CD1c-positive myeloid dendritic cell (primary cell): ENCODE results near the gene PRSS16.

ENCODE experiments used
- DNase-seq: peaks from one replicate; pipeline ENCODE4 v3.0.0-alpha.2; 2016; ENCODE audit errors: extremely low spot score

PRSS16 gene

DNA sequence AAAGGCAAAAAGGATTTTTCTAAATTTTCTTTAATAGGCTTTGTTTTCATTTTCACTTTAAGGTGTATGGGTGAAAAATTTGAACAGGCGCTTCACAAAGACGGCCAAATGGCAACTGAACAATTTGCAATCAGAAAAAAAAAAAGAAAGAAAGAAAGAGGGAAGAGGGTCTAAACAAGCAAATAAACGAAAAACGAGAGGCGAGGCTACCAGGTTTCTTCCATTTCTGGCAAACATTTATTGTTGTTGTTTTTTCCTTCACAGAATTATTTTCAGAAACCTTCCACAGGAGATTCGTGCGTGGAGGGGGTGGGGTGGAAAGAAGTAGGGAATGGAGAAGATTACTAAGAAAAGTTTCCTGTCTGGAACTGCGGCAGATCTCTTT, 40.2 kb downstream of the PRSS16 start:
- no peak for DNase-seq

DNA sequence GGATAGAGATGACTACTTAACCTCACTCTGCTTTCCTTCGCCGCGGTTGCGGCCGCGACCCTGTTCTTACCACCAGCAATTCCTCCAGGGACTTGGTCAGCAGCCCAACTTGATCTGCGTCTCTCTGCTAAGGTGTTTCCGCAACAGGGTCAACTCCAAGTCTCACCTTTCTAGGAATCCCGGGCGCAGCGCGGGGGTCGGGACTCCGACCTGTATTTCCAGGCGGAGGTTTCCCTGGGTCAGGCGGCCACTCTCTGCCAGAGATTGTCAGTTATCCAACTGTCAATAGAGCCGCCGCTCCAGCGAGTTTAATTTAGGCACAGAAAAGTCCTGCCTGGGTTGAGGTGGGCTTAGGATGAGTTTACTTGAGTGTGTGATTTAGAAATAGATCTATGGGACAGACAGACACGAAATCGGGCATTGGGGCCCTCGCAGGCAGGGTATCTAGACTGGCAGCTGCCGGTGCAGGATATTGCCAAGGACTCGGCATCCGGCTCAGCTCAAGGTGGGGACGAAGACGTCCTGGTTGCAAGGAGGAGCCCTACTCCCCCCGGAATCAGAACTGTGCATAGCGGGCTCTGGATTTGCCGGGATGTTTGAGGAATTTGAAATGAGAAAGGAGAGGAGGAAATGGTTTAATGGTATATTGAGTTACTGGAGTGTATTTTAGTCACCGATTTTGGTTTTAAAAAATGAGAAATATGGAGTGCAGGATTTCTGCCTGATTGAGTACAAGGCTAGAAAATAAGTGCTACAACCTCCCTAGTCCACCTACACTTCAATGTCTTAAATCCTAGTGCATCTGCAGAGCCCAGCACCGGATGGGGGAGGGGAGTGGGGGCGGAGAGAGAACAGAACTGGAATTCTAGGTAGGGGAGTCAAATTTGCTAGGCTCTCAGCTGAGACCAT, 40.9 kb downstream of the PRSS16 start:
- no peak for DNase-seq

DNA sequence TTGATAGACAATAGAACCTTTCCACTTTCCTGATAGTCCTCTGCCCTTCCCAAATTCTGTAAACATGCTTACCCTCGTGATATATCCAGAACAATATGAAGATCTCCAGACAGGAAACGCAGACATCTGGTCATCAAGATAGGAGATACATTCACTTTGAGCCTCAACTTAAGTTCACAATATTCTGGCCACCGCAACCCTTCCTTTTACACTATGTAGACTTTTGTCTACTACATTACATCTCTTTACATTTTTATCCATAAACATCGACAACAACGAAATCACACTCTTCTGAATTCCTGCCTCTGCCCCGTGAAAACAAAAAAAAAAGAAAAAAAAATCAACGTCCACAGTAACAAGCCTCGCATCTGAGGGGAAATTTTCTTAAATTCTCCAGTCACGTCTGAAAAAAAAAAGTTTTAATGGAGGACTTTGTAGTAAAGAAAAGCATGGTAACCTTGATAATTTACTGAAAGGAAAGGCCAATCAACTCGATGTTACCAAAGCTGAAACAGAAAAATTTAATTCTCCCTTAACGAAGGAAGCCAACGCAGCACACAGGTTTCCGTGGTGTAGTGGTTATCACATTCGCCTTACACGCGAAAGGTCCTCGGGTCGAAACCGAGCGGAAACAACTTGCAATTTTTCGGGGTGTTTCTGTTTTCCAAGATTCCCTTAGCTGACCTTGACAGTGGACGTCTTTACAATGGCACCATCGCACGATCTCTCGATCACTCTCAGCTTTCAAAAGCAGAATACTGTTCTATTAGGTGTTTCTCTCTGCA, 42.8 kb downstream of the PRSS16 start:
- no peak for DNase-seq

DNA sequence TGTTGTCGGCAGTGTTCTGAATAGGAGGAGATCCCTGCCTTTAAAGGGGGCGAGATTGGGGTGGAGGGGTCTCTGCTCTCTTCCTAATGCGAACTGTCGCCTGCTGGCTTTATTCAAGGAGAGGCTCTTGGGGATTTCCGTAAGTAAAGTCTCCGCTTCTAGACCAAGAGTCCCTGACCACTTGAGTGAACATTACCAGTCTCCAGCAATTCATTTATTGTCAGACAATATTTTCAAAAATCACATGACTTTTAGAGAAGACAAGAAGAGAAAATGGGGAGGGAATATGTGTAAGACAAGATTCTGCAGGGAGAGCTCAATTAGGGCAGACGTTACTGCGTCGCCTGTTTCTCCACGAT, 43.3 kb downstream of the PRSS16 start:
- DNase-seq, result no peak

DNA sequence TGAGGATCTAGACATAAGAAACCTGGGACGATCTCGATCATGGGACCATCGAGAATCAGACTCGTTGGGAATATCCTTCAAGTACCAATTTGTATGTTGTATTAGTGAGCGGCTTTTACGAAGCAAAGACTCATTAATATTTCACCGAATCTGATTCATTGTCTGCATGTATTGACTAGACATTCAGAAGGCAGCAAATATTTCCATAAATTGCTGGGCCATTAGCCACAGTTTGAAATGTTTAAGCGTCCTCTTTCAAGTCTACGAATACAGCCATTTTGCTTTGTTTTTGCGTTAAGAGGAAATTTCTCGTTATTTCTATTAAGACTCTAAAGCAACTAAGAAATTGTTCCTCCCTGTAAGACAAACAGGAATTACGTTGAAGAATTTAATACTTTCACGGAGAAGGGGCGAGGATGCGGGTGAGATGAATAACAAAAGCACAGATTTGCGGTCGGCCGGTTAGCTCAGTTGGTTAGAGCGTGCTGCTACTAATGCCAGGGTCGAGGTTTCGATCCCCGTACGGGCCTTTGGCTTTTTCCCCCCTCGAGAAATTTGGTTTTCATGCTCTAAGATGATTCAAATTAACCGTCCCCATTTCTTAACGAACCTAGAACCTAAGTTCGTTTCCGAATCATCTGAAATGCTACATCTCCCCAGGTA, 46.1 kb downstream of the PRSS16 start:
- no peak for DNase-seq

DNA sequence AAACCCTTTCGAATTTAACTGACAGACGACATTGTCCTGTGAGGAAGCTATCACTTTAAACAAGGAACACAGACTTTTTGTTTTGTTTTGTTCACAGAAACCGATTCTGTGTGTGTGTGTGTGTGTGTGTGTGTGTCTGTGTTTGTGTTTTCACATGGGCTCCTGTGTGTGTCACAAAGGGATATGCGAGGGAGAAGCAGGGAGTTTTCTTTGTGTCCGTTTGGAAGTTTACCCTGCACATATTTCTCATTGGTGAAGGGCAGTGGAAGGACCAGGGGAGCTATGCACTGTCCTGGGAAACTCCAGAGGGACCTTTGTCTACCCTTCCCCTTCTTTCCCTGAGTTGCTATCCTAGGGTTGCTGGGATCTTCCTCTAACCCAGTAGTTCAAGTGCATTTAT, 46.9 kb downstream of the PRSS16 start:
- DNase-seq, result no peak

DNA sequence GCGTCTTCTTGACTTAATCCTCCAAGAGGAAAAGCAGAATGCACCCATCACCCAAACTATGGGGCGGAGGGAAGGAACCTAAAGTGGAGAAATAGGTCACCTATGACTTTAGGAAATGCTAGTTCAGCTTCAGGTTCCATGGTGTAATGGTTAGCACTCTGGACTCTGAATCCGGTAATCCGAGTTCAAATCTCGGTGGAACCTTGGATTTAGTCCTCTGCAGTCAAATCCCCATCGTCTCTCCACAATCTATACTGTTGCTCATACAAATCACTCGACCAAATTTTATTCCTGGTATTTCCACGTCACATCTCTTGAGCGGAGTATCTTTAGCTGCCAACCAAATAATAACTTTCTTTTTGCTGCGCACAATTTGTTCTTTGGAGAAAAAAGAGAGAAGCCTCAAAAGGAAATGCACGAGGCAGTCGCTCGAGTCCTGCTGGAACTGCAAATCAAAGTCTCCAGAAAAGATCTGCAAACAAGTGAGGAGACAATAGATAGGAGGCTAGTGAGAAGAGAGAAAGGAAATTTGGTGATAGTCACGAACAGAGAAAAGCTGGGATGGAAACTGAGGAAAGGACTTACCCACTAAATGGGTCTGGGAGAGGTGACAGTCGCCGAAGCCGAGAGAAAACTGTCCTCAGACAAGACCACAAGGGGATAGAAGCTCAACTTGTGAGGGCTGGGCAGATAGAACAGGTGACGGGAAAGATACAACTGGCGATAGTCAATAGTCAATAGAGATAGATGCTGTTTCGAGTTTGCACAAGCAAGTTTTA, 48.0 kb downstream of the PRSS16 start:
- DNase-seq, result no peak

DNA sequence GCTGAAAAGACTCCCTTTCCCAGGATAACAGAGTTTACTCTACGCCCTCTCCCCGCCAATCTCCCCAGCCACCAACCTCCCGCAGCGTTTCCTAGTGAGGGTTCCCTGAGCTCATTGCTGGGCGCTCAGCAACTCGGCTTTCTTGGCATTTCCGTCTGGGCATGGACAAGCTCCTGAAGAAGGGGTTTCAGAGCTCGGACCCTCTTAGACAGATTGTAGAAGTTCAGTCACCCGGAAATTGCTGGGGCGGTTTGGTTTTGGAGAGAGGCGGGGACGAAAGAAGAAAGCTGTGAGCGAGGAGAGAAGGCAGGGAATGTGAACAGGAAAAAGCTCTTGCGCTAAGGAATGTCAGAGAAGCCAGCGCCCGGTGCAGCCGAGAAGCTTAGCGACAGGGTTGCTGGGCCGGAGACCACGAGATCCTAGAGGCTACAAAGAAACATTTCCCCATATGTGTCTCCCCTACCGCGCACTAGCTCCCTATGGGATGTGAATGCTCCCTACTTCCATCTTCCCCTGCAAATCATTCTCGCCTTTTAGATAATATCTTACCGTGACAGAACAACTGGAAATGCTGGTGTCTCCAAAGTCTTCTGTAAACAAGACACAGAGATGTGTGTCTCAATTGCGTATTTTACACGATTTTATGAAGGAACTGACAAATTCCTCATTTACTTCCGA, 48.7 kb downstream of the PRSS16 start:
- DNase-seq, result no peak

DNA sequence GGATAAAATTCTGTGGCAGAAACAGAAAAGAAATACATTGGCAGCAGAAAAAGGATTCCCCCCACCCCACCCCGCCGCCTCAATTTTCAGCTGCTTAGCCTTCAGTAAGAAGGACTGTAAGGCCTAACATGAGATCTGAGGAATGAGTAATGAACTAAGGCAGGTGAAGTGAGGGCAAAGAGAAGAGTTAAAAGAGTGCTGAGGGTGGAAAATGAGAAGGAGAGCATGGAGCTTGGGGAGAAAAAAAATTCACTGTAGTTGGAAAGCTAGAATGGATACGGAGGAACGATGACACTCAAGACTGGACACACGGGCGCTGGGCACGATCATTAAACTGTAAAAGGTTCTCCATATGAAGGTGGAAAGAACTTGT, 50.0 kb downstream of the PRSS16 start:
- DNase-seq, result no peak

DNA sequence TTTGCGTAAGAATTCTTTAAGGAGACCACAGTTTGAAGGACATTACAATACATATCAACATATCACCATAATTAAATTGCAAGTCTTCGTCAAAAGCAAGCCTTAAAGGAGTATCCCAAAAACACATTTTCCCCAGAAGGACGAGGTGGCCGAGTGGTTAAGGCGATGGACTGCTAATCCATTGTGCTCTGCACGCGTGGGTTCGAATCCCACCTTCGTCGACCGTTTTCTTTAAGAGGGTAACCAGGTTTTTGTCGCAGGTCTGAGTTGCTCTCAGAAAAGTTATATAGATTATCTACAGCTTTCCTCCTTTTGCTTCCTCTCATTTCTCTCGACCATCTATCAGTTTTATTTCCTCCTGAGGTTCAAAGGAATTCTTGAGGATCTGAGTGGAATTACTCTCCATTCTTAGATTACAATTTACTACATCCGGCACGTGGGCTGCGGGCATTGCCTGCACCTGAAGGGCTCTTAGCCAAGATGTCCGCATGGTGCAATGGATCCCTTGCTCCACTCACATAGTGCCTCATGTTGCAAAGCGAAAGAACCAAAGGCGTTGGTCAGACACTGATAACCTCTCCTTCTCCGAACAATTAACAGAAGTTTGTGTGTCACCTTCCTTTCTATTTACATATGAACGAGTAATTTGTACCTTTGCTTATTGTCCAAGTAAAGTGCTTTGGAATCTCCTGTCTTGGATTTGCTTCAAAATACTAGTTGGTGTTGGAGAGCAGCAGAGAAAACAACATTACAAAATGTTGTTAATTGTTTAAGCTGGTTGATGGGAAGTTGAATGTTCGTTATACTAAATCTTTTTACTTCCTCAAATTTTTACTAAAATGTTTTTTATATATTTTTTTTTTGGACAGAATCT, 50.6 kb downstream of the PRSS16 start:
- no peak for DNase-seq

DNA sequence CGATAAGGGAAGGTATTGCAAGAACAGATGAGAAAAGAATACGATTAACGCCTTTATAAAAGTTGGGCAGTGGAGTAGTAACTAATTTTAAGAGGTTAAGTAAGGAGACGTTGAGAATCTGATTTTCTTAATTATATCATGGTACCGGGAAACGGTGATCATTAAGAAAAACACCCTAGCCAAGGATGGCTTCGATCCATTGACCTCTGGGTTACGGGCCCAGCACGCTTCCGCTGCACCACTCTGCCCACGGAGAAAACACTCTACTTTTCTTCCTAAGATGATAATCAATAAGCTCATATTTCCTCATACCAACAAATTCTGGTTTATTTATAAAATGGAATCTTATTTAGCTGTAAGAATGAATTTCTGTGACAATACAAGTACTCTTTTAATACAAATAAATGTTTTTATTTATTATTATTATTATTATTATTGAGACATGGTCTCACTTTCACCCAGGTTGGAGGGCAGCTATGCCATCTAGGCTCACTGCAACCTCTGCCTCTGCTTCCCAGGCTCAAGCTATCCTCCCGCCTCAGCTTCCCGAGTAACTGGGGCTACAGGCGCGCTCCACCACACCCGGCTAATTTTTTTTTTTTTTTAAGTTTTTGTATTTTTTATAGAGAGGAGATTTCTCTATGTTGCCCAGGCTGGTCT, 56.2 kb downstream of the PRSS16 start:
- DNase-seq, result no peak
